Left colon (tissue), 2 donors: ENCODE data around the gene ZNF792. TPM values are rescaled to one million over a fixed set of nuclear protein-coding genes. Genes with fewer than 3 reads are reported as not detected.
"Not testable (repeated sequence)": the region's sequence is repeated elsewhere in the genome, so short reads cannot be mapped to it uniquely, and the experiment has no call there.

Experiments used
- ATAC-seq: fragments of 200-7000 bp; cut with Tn5 transposase; one replicate; pipeline ENCODE4 v1.9.1; 2020; ENCODE audit warnings: mild to moderate bottlenecking, moderate library complexity
- DNase-seq, 2 donors: peaks; one replicate each; pipeline ENCODE4 v3.0.0-alpha.2; 2020
- intact Hi-C, 2 donors: fragments of 100-400 bp; cut with DNase I in 1 of 2; cut with micrococcal nuclease in 1 of 2; formaldehyde crosslinking; loops; one replicate each; pipeline versions ENCODE4 v1.11.2 to v1.14.0; 2022; cut with DNase I, micrococcal nuclease
- total RNA-seq, 2 donors: library from RNA; stranded (reverse); fragmentation: NEBNext Ultra II Directional; extraction: Animal tissue kit (Norgen Biotek cat#: 25700); gene quantifications; one replicate each; pipeline ENCODE4 v1.2.1, GENCODE V29; 2021
- donor health status: DM: no; HTN: no; CAD: no.
- donor health status: DM: yes; HTN: yes; CAD: no.

The ZNF792 gene
- total RNA-seq, 2 donors from 2014 or later: 5.8 to 6.4 TPM

DNA sequence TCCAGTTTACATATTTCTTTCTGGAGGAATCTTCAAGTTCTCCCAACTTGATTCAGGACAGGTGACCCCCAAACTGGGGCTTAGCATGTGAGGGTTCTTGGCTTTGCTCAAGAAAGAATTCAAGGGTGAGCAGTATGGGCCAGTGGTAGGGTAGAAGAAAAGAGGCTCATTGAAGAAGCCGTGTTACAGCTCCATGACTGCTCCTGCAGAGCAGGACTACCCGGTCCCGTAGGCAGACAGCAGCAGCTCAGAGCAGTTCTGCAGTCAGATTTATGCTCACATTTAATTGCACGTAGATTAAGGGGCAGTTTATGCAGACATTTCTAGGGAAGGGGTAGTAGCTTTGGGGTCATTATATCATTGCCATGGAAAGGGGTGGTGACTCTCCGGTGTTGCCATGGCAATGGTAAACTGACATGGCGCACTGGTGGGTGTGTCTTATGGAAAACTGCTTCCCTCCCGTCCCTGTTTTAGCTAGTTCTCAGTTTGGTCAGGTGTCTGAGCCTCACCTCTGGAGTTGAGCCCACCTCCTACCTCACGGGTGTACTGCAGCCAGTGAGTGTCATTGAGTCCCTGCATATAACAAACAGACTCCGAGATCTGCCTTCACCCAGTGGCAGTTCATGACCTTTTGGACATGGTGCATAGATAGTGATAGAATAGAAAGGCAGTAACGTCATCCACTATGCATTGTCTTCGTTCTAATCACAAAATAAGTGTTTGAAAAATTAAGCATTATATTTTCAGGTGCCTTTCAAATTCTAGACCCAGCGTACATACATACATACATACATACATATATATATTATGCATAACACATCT, 16.0 kb upstream of the ZNF792 start:
- DNase-seq: no peak
- ATAC-seq: no peak
- intact Hi-C loops: no loop called here

DNA sequence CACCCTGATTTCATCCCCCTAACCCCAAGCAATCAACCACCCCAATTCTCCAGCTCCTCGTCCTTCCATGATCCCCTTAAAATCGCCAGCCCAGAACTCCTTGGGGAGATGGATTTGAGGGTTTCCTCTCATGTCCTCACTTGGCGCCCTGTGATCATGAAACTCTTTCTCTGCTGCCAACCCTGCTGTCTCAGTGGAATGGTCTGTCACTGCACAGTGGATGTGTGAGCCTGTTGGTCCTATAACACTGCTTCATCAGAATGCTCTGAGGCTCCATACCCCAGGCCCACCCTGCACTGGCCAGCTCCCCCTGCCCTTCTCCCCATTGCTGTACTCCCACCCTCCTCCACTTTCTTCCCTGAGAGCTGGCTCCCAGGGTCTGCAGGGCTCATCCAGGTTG, 12.6 kb upstream of the ZNF792 start:
- DNase-seq (no peak), ATAC-seq (no peak)
- intact Hi-C loops: no loop called here

DNA sequence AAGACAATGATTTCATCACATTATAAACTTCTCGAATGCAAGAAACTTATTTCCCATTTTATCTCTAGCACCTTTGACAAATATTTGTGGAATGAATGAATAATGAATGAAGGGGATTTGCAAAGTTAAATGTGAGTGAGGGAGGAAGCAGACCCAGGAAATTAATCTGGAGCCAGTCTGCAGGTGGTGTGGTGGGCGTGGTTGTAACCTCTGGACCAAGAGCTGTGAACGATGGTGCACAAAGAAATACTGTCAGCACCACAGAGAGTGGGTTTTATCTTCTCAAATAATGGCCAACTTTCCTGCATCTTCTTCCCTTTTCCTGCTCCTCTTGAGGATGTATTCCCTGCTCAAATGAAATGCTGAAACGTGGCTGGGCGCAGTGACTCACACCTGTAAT, 11.0 kb upstream of the ZNF792 start:
- intact Hi-C loops: no loop called here
- peak in 1 of 2 donors; percentile 70 for DNase-seq
- ATAC-seq: peak; percentile 69

DNA sequence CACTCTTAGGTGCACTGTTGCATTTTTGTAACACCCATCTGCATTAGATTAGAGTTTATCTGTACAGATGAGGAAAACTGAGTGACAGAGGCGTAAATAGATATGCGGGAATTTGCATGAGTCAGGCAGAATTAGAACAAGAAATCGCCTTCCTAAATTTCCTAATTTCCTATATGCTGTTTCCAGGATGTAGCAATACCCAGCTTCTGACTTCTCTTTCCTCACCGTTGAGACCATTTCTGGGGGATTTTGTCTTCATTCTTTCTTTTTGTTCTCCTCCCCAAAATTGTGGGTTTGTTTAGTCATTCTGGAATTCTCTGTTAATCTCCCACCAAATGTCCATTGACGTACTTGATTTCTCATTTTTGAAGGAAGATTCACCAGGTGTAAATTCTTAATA, 10.6 kb upstream of the ZNF792 start:
- DNase-seq (no peak), ATAC-seq (no peak)
- intact Hi-C loops: loop anchor here in 1 of 2 donors (5.0 kb wide), 1 partner anchor 38 kb away; no protein-coding TSS in a partner anchor

DNA sequence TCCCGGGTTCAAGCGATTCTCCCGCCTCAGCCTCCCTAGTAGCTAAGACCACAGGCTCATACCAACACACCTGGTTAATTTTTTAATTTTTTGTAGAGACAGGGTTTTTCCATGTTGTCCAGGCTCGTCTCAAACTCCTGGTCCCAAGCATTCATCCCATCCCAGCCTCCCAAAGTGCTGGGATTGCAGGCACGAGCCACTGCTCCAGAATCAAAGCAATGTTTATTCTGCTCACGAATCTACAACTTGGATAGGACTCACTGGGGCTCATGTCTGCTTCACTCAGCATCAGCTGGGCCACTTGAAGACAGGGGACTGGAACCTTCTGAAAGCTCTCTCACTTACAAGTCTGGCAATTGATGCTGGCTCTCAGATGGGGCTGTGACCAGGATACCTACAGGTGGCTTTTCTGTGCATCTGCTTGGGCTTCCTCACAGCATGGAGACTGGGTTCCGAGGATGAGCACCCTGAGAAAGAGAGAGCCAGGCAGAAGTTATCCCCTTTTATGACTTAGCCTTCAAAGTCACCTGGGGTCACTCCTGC, 8.2 kb upstream of the ZNF792 start:
- ATAC-seq (no peak), DNase-seq (no peak)
- intact Hi-C loops: loop anchor here (2.0 to 5.0 kb wide), 2 partner anchors 40 to 41 kb away; no protein-coding TSS in a partner anchor

DNA sequence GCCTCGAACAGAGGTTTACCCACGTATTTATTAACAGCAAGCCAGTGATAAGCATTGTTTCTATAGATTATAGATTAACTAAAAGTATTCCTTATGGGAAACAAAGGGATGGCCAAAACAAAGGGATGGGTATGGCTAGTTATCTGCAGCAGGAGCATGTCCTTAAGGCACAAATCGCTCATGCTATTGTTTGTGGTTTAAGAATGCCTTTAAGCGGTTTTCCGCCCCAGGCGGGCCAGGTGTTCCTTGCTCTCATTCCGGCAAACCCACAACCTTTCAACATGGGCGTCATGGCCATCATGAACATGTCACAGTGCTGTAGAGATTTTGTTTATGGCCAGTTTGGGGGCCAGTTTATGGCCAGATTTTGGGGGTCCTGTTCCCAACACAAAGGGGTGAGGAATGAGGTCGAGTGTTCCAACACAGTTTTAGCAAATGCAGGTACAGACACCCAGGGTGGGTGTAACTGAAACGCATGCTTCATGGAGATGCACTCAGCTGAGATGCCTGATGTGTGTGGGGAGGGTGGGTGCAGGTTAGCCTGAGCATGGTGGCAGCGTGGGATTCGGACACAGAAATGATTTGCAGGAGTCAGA, 6.3 kb upstream of the ZNF792 start:
- DNase-seq: not testable (repeated sequence)
- intact Hi-C loops: loop anchor here in 1 of 2 donors (5.0 kb wide), 1 partner anchor 42 kb away; no protein-coding TSS in a partner anchor

GRCh38 chr19:34969721-34970120, 5.7 kb upstream of the ZNF792 start:
- intact Hi-C loops: loop anchor here in 1 of 2 donors (5.0 kb wide), 1 partner anchor 43 kb away; no protein-coding TSS in a partner anchor
- DNase-seq (no peak), ATAC-seq (no peak)

More for the DNA sequence above, 6.3 kb upstream of the ZNF792 start:
- ATAC-seq: not testable (repeated sequence)

DNA sequence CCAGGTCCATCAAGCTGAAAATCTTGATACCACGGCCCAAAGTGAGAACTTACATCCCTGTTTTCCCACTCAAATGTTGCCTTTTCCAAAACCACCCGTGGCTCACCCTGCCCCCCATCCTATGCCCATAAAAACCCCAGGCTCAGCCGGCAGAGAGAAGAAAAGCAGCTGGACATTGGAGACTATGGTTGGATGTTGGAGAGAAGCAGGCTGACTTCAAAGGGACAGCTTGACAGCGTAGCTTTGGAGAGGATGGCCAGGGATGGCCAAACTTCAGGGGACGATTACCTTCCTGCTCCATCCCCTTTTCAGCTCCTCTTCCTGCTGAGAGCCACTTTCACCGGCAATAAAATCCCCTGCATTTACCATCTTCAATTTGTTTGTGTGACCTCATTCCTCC, 3.5 kb upstream of the ZNF792 start:
- intact Hi-C loops: no loop called here
- ATAC-seq (no peak), DNase-seq (no peak)

- DNase-seq, ATAC-seq, intact Hi-C loops: not testable (repeated sequence)
Measured at GRCh38 chr19:34965505-34965904, 1.5 kb upstream of the ZNF792 start.

DNA sequence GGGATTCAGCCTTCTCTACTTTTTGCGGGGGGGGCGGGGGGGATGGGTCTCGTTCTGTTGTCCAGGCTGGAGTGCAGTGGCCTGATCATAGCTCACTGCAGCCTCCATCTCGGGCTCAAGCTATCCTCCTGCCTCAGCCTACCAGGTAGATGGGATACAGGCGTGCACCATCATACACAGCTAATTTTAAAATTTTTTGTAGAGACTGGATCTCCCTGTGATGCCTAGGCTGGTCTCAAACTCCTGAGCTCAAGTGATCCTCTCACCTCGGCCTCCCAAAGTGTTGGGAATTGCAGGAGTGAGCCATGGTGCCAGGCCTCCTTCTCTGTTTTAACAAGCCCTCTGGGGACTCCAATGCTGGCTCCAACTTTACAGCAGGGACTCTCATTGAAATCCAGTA, 569 bp upstream of the ZNF792 start:
- DNase-seq (no peak), ATAC-seq (no peak)
- intact Hi-C loops: no loop called here

DNA sequence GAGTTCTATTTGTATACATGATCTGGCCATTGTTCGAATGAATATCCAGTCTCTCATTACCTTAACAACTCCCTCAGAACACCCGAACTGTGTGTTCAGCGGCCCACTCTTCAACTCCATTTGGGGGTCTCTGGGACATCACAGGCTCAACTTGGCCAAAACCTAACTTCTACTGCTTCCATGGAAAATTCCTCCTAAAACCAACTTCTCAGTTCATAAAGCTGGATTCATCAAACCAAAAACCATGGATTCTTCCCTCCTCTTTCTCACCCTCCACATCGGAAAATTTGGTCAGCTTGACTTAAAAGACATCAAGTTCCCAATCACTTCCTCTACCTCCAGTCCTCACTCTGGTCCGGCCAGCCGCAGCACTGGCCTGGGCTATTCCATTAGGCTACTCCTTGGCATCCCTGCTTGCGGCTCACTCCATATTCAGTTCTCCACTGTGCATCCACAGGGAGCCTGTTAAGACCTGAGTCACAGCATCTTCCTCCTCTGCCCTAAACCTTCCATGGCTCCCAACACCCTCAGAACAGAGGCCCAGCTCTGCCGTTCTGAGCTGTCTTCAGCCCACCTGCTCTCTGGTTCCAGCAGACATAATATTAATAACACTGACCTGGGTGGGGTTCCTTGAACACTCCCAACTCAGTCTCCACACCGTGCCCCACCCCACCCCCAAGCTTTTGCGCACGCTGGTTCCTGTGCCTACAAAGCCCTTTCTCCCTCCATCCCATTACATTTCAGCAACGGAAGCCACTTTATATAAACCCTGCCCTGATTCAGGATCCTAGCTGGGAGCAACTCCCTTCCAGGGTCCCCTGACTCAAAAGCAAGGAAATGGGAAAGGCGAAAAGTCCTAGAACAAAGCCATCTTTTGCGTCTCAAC, 1.1 kb downstream of the ZNF792 start:
- peak; percentile 51 for ATAC-seq
- DNase-seq: peak in 1 of 2 donors; percentile 34
- intact Hi-C loops: no loop called here

DNA sequence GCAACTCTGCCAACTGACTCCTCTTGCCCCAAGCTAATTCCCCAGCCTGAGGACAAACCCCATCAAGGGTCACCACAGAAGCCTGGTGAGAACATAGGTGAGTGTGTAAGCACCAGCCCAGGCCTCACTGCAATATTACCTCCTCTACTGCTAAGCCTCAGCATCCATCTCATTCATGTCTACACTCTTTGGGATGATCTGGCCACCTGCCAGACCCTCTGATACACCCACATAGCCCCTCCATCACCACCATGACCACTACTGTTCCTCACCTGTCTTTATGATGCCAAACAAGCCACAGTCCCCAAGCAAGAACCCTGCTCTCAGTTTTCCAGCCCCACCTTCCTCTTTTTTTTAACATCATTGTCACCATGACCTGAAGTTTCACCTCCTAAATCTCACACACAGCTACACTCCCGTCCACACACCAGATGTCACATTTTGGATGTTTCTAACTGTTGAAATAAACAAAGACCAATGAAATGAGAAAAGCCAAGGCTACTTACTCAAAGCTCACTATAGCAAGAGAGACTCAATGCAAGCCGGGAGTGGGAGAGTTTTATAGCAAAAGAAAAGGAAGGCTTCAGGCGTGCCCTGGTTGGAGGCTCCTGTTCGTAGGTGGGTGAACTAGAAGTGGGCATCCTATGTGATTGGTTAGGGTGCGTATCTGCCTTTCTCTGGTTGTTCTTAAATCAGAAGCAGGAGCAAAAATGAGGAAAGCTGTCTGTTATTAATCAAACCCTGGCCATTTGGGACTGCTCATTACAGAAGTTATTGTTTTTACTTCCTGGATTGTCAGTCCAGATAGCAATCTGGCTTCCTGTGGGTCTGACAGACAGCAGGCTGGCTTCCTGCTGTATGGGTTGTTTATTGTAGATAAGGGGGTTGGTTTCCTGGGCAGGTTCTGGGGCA, 2.0 kb downstream of the ZNF792 start:
- DNase-seq (peak in 1 of 2 donors; percentile 39), ATAC-seq (peak; percentile 58)
- intact Hi-C loops: no loop called here

DNA sequence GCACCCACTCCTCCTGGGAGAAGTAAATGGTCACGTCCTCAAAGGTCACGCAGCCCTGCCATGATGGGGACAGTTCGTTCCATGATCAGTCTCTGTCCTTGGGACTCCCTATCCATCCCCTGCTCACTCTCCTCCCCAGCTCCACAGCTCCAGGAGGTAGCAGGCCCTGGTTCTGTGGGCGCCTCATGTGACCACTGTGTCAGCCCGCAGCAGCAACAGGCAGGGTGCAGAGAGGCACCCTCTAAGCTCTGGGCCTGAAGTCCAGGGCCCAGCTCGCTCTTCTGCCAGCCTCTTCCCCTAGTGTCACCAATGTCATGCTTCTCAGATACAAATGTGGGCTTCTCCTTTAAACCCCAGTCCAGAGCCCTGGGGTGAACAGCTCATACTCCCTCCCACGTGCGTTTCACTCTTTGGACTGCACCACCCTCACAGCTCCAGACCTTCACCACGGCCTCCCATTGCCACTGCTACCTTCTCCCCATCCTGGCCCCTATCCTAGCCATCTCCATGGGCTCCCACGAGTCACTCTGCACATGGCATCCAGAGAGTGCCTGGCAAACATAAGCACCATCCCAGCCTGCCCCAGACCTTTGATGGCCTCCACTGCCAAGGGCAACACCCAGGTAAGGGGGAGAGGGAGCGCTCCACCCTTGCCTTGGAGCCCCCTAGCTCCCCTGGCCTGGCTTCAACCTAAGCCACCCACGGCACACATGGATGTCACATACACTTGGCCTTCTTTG, 2.9 kb downstream of the ZNF792 start:
- DNase-seq (no peak), ATAC-seq (no peak)
- intact Hi-C loops: no loop called here

GRCh38 chr19:34960103-34960805, 3.8 kb downstream of the ZNF792 start:
- intact Hi-C loops: no loop called here
- no peak for ATAC-seq
- no peak for DNase-seq

GRCh38 chr19:34959021-34959420, 5.0 kb downstream of the ZNF792 start:
- ATAC-seq (no peak), DNase-seq (no peak)
- intact Hi-C loops: no loop called here

DNA sequence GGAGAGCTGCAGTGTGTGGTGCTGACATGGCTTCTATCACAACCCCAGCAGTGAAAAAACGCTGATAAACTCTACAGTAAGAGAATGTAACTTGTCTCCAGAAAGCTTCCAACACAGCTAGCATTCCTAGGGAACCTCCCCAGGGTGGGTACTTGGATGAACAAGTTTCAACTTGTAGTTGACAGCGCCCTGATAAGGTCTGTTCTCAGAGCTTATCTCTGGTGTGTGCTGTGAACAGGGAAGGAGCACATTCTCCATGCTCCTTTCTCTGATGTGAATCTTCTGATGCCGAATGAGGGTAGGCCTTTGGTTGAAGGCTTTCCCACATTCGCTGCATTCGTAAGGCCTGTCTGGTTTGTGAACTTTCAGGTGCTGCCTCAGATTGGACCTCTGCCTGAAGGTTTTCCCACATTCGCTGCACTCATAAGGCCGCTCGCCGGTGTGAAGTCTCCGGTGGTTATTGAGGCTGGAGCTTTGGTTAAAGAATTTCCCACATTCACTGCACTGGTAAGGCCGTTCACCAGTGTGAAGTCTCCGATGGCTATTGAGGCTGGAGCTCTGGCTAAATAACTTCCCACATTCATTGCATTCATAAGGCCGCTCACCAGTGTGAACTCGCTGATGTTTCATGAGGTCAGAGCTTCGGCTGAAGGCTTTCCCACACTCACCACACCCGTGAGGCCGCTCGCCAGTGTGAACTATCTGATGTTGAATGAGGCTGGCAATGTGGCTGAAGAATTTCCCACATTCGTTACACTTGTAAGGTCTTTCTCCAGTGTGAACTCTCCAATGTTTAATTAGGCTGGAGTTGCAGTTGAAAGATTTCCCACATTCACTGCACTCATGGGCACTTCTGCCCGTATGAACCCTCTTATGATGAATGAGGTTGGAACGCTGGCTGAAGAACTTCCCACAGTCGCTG, 5.9 kb downstream of the ZNF792 start:
- intact Hi-C loops: no loop called here
- ATAC-seq (no peak), DNase-seq (no peak)
